Activated B cell treated with CpG ODN at 0.5 μM for 24 hours (primary cell): ENCODE results near the gene G6PC1. TPM values are rescaled to one million over a fixed set of nuclear protein-coding genes. Genes with fewer than 3 reads are reported as not detected.
"Not testable (repeated sequence)": the region's sequence is repeated elsewhere in the genome, so short reads cannot be mapped to it uniquely, and the experiment has no call there.

Experiments
- ATAC-seq: fragments of 200-7000 bp; cut with Tn5 transposase; one replicate; pipeline ENCODE4 v1.10.0; 2021; ENCODE audit warnings: low read depth, mild to moderate bottlenecking, moderate library complexity
- CTCF ChIA-PET: fragments of 350-600 bp; sonication (Branson Sonifier 250); formaldehyde crosslinking; loops from one replicate; lab custom pipeline; 2021; ENCODE audit warnings: antibody characterized with exemption; lab: Charles Lee
- POLR2A ChIA-PET: fragments of 350-600 bp; sonication (Branson Sonifier 250); formaldehyde crosslinking; loops from one replicate; lab custom pipeline; 2021; ENCODE audit warnings: antibody characterized with exemption; lab: Charles Lee
- DNase-seq: peaks from one replicate; pipeline ENCODE4 v3.0.0; 2022
- H3K27ac Mint-ChIP-seq: one replicate; pipeline ENCODE4 v1.8.0; 2020; ENCODE audit warnings: mixed read lengths
- H3K27me3 Mint-ChIP-seq: one replicate; pipeline ENCODE4 v1.8.0; 2021; ENCODE audit warnings: mixed read lengths
- H3K36me3 Mint-ChIP-seq: one replicate; pipeline ENCODE4 v1.8.0; 2021; ENCODE audit warnings: low read depth, mixed read lengths
- H3K4me1 Mint-ChIP-seq: one replicate; pipeline ENCODE4 v1.8.0; 2021; ENCODE audit warnings: mixed read lengths
- H3K4me3 Mint-ChIP-seq: one replicate; pipeline ENCODE4 v1.8.0; 2020; ENCODE audit warnings: mild to moderate bottlenecking, mixed read lengths
- H3K9me3 Mint-ChIP-seq: one replicate; pipeline ENCODE4 v1.8.0; 2020; ENCODE audit warnings: mixed read lengths
- CTCF ChIP-seq: fragments of 200-600 bp; IDR thresholded peaks from one replicate; pipeline ENCODE4 v1.8.0; 2022; ENCODE audit warnings: antibody characterized with exemption, mild to moderate bottlenecking
- intact Hi-C: fragments of 100-400 bp; cut with micrococcal nuclease; formaldehyde crosslinking; loops from one replicate; pipeline ENCODE4 v1.15.1; 2024
- total RNA-seq: library from RNA; stranded (reverse); gene quantifications from 2 replicates; pipeline ENCODE4 v1.2.3, GENCODE V29; 2022

The G6PC1 gene
- total RNA-seq, 1 donor from 2014 or later, result not detected

DNA sequence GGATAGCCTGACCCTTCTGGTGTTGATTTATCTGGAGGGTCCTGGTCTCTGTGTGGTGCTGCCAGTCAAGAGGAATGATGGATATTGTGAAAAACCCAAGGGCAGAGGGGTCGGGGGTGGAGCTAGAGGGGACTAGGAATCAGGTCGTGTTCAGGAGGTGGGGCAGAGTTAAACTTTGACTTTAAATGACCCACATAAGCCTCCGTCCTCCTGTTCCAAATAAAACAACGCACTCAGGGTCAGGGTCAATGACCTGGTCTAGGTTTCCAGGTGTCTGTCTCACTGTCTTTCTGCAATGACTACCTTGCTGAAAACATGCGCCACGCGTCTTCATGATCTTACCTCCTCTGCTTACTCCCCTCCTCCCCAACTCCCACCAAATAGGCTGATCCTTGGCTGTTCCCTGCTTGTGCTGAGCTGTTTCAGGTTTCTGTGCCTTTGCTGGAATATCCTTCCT lies 34.9 kb upstream of the G6PC1 start:
- TF ChIP-seq CTCF, result no peak
- POLR2A ChIA-PET, result no interaction called here

DNA sequence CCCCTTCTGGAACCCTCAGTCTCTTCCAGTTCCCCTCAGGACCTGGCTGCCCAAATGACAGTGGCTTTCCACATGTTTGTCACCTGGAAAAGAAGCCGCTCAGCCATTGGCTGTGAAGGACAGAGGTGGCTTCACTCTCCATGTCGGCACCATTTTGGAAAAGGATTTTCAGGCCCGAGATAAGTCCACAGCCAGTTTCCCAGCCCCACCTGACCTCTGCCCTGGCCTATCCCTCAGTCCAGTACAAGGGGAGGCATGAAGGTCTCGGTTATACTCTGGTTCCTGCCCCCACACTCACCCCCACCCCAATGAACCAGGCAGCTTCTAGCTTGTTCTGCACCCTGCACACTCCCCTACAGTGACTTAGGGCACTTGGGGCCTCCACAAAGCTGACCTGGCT lies 34.4 kb upstream of the G6PC1 start:
- Mint-ChIP-seq H3K4me3 (no peak overlapping the region), H3K27me3 (peaks cover 12% of the 10 kb centered on the region), H3K9me3 (peaks cover 2% of the 10 kb centered on the region), H3K4me1 (no peaks in the 10 kb centered on the region), H3K36me3 (no peaks in the 10 kb centered on the region), H3K27ac (no peak overlapping the region)
- intact Hi-C loops, result no loop called here
- ChIA-PET CTCF (no interaction called here), POLR2A (no interaction called here)
- DNase-seq (no peak), ATAC-seq (no peak)
- no peak for TF ChIP-seq CTCF

More for the DNA sequence above, 34.9 kb upstream of the G6PC1 start:
- CTCF ChIA-PET, result no interaction called here
- Mint-ChIP-seq H3K9me3 (peaks cover 2% of the 10 kb centered on the region), H3K36me3 (no peaks in the 10 kb centered on the region), H3K4me1 (no peaks in the 10 kb centered on the region), H3K4me3 (no peak overlapping the region), H3K27ac (no peak overlapping the region), H3K27me3 (peaks cover 12% of the 10 kb centered on the region)
- ATAC-seq, result no peak
- intact Hi-C loops, result no loop called here
- no peak for DNase-seq

GRCh38 chr17:42866631-42867575 lies 33.7 kb upstream of the G6PC1 start:
- Mint-ChIP-seq H3K27ac (no peak overlapping the region), H3K4me3 (no peak overlapping the region), H3K4me1 (no peaks in the 10 kb centered on the region), H3K36me3 (no peaks in the 10 kb centered on the region), H3K9me3 (peaks cover 2% of the 10 kb centered on the region), H3K27me3 (peaks cover 12% of the 10 kb centered on the region)
- ChIA-PET CTCF (no interaction called here), POLR2A (no interaction called here)
- intact Hi-C loops, result no loop called here
- no peak for TF ChIP-seq CTCF
- ATAC-seq (no peak), DNase-seq (no peak)

GRCh38 chr17:42867694-42868261 lies 32.8 kb upstream of the G6PC1 start:
- H3K36me3 Mint-ChIP-seq, H3K27ac Mint-ChIP-seq, intact Hi-C loops, H3K4me3 Mint-ChIP-seq, H3K9me3 Mint-ChIP-seq, ATAC-seq, CTCF ChIA-PET, DNase-seq, POLR2A ChIA-PET, H3K4me1 Mint-ChIP-seq: not testable (repeated sequence)
- peaks cover 14% of the 10 kb centered on the region for H3K27me3 Mint-ChIP-seq

DNA sequence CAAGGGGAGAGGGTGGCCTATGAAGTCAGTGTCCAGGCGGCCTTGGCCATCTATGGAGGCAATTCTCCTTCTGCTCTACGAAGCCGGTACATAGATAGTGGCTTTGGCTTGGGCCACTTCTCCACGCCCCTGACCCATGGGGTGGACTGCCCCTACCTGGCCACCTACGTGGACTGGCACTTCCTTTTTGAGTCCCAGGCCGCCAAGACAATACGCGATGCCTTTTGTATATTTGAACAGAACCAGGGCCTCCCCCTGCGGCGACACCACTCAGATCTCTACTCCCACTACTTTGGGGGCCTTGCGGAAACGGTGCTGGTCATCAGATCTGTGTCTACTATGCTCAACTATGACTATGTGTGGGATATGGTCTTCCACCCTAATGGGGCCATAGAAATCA lies 32.3 kb upstream of the G6PC1 start:
- DNase-seq, result no peak
- intact Hi-C loops, result no loop called here
- Mint-ChIP-seq H3K4me3 (no peak overlapping the region), H3K27ac (no peak overlapping the region), H3K36me3 (no peaks in the 10 kb centered on the region), H3K9me3 (peaks cover 2% of the 10 kb centered on the region), H3K4me1 (no peaks in the 10 kb centered on the region), H3K27me3 (peaks cover 17% of the 10 kb centered on the region)
- TF ChIP-seq CTCF, result no peak
- no peak for ATAC-seq
- POLR2A ChIA-PET, result no interaction called here
- CTCF ChIA-PET, result no interaction called here
